OCI-LY7 (cell line): ENCODE data around the gene ANKRD34B. TPM values are rescaled to one million over a fixed set of nuclear protein-coding genes. Genes with fewer than 3 reads are reported as not detected.

Source experiments
- BruUV-seq: library from RNA; stranded (reverse); fragments of 400-500 nt; replicated peaks from 2 replicates; lab custom pipeline; 2021; lab: Mats Ljungman, UMichigan
- CTCF ChIA-PET: fragments of 300-600 bp; sonication (Branson Sonifier 250); formaldehyde crosslinking; loops from one replicate; lab custom pipeline; 2022; ENCODE audit warnings: antibody characterized with exemption; ENCODE audit not compliant: unreplicated experiment; lab: Charles Lee
- POLR2A ChIA-PET: fragments of 300-600 bp; sonication (Branson Sonifier 250); formaldehyde crosslinking; loops from one replicate; lab custom pipeline; 2022; ENCODE audit warnings: antibody characterized with exemption; lab: Charles Lee
- DNase-seq: peaks from one replicate; pipeline ENCODE4 v3.0.0-alpha.2; 2015; ENCODE audit warnings: low spot score
- H2AFZ ChIP-seq: fragments of 200-600 bp; sonication (generic), shearing (Covaris generic); 2 replicates; pipeline ENCODE4 v1.6.1; 2014; ENCODE audit warnings: mild to moderate bottlenecking, antibody characterized with exemption, low read length, moderate library complexity
- H3K27ac ChIP-seq: fragments of 200-600 bp; sonication (generic); 2 replicates; pipeline ENCODE4 v1.5.1; 2014; ENCODE audit warnings: mixed run types, low read depth, mild to moderate bottlenecking, moderate library complexity, low read length, inconsistent platforms; ENCODE audit not compliant: poor library complexity, severe bottlenecking
- H3K36me3 ChIP-seq: fragments of 200-600 bp; sonication (generic); 2 replicates; pipeline ENCODE4 v1.6.1; 2014; ENCODE audit warnings: mild to moderate bottlenecking, antibody characterized with exemption, low read length, moderate library complexity, mixed read lengths; ENCODE audit not compliant: insufficient read depth
- H3K4me1 ChIP-seq: fragments of 200-600 bp; sonication (generic); 2 replicates; pipeline ENCODE4 v1.5.1; 2014; ENCODE audit warnings: mild to moderate bottlenecking, low read length; ENCODE audit not compliant: insufficient read depth, poor library complexity, severe bottlenecking
- H3K4me2 ChIP-seq: fragments of 200-600 bp; sonication (generic); 2 replicates; pipeline ENCODE4 v1.6.1; 2014; ENCODE audit warnings: mild to moderate bottlenecking, low read length
- H3K4me3 ChIP-seq: fragments of 200-600 bp; sonication (generic); 2 replicates; pipeline ENCODE4 v1.5.1; 2014; ENCODE audit warnings: mild to moderate bottlenecking, low read depth, low read length; ENCODE audit not compliant: poor library complexity, severe bottlenecking
- H3K79me2 ChIP-seq: fragments of 200-600 bp; sonication (generic); 2 replicates; pipeline ENCODE4 v1.6.1; 2016; ENCODE audit warnings: low read depth, mild to moderate bottlenecking, low read length, moderate library complexity, mixed read lengths; ENCODE audit not compliant: insufficient read depth
- H3K9me2 ChIP-seq: fragments of 200-600 bp; sonication (generic); 2 replicates; pipeline ENCODE4 v1.6.1; 2016; ENCODE audit warnings: mild to moderate bottlenecking, low read length, mixed read lengths; ENCODE audit not compliant: insufficient read depth
- H3K9me3 ChIP-seq: fragments of 200-600 bp; sonication (generic); 2 replicates; pipeline ENCODE4 v1.6.1; 2014; ENCODE audit warnings: mild to moderate bottlenecking, mixed run types, low read length, mixed read lengths
- H4K20me1 ChIP-seq: fragments of 200-600 bp; sonication (generic); 2 replicates; pipeline ENCODE4 v1.6.1; 2014; ENCODE audit warnings: mild to moderate bottlenecking, antibody characterized with exemption, low read length, moderate library complexity, mixed read lengths; ENCODE audit not compliant: insufficient read depth
- EZH2phosphoT487 ChIP-seq: fragments of 200-600 bp; sonication (generic); IDR thresholded peaks from 2 replicates; pipeline ENCODE4 v1.6.1; 2018; ENCODE audit warnings: low read depth, borderline replicate concordance, mild to moderate bottlenecking, mixed run types, antibody characterized with exemption, low read length, moderate library complexity, mixed read lengths
- intact Hi-C: fragments of 100-400 bp; cut with micrococcal nuclease; formaldehyde crosslinking; loops from one replicate; pipeline ENCODE4 v1.10.0; 2022; ENCODE audit not compliant: unreplicated experiment
- small RNA-seq: library from RNA; depleted of rRNA; stranded (forward); fragments of <200 nt; gene quantifications from one replicate; pipeline ENCODE3, GENCODE V24; 2014
- total RNA-seq, 2 experiments: library from RNA; depleted of rRNA in 1 of 2; stranded (reverse); fragments of >200 nt in 1 of 2; shearing (Covaris generic) in 1 of 2; gene quantifications; 2 replicates each; pipeline ENCODE4 v1.2.3, GENCODE V29; 2014 to 2022
- TF ChIP-seq, protein P1 (sequence below): fragments of 200-600 bp; sonication (generic); conservative IDR thresholded peaks from 2 replicates; pipeline ENCODE4 v1.5.1; 2014; ENCODE audit warnings: mild to moderate bottlenecking, antibody characterized with exemption, low read length, moderate library complexity, mixed read lengths

ANKRD34B gene
- total RNA-seq, 2 experiments from 2014 or later = not detected

DNA sequence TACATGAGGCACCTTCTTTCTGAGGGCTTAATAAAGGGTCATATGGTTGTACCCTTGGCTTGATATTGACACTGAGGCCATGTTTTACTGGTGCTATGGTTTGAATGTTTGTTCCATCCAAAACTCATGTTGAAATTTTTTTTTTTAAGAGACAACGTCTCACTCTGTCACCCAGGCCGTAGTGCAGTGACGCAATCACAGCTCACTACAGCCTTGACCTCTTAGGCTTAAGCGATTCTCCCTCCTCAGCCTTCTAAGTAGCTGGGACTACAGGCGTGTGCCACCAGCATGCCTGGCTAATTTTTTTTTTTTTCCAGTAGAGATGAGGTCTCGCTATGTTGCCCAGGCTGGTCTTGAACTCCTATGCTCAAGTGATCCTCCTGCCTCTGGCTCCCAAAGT is 61.2 kb downstream of the ANKRD34B start:
- Histone ChIP-seq H3K4me1 (no peaks in the 10 kb centered on the region), H3K4me2 (no peak overlapping the region), H2AFZ (no peak overlapping the region), H3K9me3 (no peaks in the 10 kb centered on the region), H3K9me2 (no peaks in the 10 kb centered on the region), H3K27ac (no peak overlapping the region), H3K36me3 (no peaks in the 10 kb centered on the region), H3K79me2 (no peaks in the 10 kb centered on the region), H4K20me1 (no peaks in the 10 kb centered on the region), H3K4me3 (no peak overlapping the region)
- CTCF ChIA-PET = no interaction called here
- BruUV-seq = no TSS peak
- DNase-seq = no peak
- POLR2A ChIA-PET = interaction anchor here (1.2 kb wide), 1 partner anchor 392 kb away, joined by 3 read pairs; no protein-coding TSS in a partner anchor
- intact Hi-C loops = no loop called here
- TF ChIP-seq EZH2phosphoT487 = no peak
- TF ChIP-seq, protein P1, sequence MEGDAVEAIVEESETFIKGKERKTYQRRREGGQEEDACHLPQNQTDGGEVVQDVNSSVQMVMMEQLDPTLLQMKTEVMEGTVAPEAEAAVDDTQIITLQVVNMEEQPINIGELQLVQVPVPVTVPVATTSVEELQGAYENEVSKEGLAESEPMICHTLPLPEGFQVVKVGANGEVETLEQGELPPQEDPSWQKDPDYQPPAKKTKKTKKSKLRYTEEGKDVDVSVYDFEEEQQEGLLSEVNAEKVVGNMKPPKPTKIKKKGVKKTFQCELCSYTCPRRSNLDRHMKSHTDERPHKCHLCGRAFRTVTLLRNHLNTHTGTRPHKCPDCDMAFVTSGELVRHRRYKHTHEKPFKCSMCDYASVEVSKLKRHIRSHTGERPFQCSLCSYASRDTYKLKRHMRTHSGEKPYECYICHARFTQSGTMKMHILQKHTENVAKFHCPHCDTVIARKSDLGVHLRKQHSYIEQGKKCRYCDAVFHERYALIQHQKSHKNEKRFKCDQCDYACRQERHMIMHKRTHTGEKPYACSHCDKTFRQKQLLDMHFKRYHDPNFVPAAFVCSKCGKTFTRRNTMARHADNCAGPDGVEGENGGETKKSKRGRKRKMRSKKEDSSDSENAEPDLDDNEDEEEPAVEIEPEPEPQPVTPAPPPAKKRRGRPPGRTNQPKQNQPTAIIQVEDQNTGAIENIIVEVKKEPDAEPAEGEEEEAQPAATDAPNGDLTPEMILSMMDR = no peak

DNA sequence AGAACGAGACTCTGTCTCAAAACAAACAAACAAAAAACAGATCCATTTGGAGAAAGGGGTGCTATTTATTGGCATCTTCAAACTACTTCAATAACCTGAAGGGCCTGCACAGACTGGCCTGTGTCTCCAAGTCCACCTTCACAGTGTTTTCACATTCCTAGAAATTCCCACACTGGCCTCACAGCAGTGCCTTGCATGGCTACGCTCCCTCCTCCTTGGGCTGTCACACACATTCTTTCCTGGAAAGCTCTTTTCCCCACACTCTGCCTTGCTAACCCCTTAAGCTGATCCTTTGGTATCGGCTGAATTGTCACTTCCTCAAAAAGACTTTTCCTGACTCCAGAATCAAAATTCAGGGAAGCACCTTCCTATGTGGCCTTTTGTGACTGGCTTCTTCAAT is 62.4 kb downstream of the ANKRD34B start:
- POLR2A ChIA-PET = interaction anchor here (0.6 to 1.1 kb wide), 2 partner anchors 21 to 1011 kb away, joined by 3 read pairs; no protein-coding TSS in a partner anchor
- Histone ChIP-seq H3K27ac (no peak overlapping the region), H4K20me1 (no peaks in the 10 kb centered on the region), H3K36me3 (no peaks in the 10 kb centered on the region), H3K4me1 (no peaks in the 10 kb centered on the region), H3K79me2 (no peaks in the 10 kb centered on the region), H3K9me2 (no peaks in the 10 kb centered on the region), H3K9me3 (no peaks in the 10 kb centered on the region), H3K4me2 (no peak overlapping the region), H3K4me3 (no peak overlapping the region), H2AFZ (no peak overlapping the region)
- CTCF ChIA-PET = no interaction called here
- no peak for DNase-seq
- intact Hi-C loops = loop anchor here (1.0 kb wide), 1 partner anchor 21 kb away; no protein-coding TSS in a partner anchor
- TF ChIP-seq EZH2phosphoT487 = no peak
- TF ChIP-seq, protein P1 = no peak
- no TSS peak for BruUV-seq

Small RNAs within 50 kb of the gene (small RNA-seq; reads per million reads assigned to genes)
- not detected for gene DBIP2

Other genes starting within 250 kb of the ANKRD34B start
- gene ZFYVE16, start 162.2 kb downstream of the ANKRD34B start, total RNA-seq (2014; rRNA removed; shearing (Covaris generic)) = 8.0 and 8.7 TPM in 2 replicates
- 21.6 and 23.2 TPM in 2 replicates for gene ZFYVE16, start 162.2 kb downstream of the ANKRD34B start, total RNA-seq (2022)
- not detected in 2 replicates for gene FAM151B, start 82.2 kb downstream of the ANKRD34B start, total RNA-seq (2014; rRNA removed; shearing (Covaris generic))
- gene FAM151B, start 82.2 kb downstream of the ANKRD34B start, total RNA-seq (2022) = not detected in 2 replicates
- gene MSH3, start 84.4 kb upstream of the ANKRD34B start, total RNA-seq (2014; rRNA removed; shearing (Covaris generic)) = 15.4 and 17.1 TPM in 2 replicates
- gene MSH3, start 84.4 kb upstream of the ANKRD34B start, total RNA-seq (2022) = 26.3 and 28.3 TPM in 2 replicates
- 99.9 and 115 TPM in 2 replicates for gene DHFR, start 84.7 kb upstream of the ANKRD34B start, total RNA-seq (2014; rRNA removed; shearing (Covaris generic))
- gene DHFR, start 84.7 kb upstream of the ANKRD34B start, total RNA-seq (2022) = 164 and 168 TPM in 2 replicates